Peyer's patch (tissue), 4 donors: ENCODE measurements around the gene ATF2. TPM values are rescaled to one million over a fixed set of nuclear protein-coding genes. Genes with fewer than 3 reads are reported as not detected.

Experiments
- DNase-seq, 3 donors: peaks; one replicate each; pipeline ENCODE4 v3.0.0-alpha.2; 2017 to 2019
- H3K27ac ChIP-seq, 4 donors: fragments of 200-600 bp; sonication (generic); one replicate each; pipeline ENCODE4 v1.5.1; 2016 to 2019
- H3K27me3 ChIP-seq, 2 donors: fragments of 200-600 bp; sonication (generic); one replicate each; pipeline ENCODE4 v1.5.1; 2019
- H3K36me3 ChIP-seq, 3 donors: fragments of 200-600 bp; sonication (generic); one replicate each; pipeline ENCODE4 v1.5.1; 2016 to 2019
- H3K4me1 ChIP-seq, 4 donors: fragments of 200-600 bp; sonication (generic); one replicate each; pipeline ENCODE4 v1.5.1; 2016 to 2019
- H3K4me3 ChIP-seq, 4 donors: fragments of 200-600 bp; sonication (generic); 1 replicate in 3 of 4; 2 replicates in 1 of 4; pipeline ENCODE4 v1.5.1; 2016 to 2019; ENCODE audit warnings: mild to moderate bottlenecking in 1 of 4
- H3K9me3 ChIP-seq, 4 donors: fragments of 200-600 bp; sonication (generic); one replicate each; pipeline ENCODE4 v1.5.1; 2016 to 2019; ENCODE audit warnings: mild to moderate bottlenecking in 1 of 4
- CTCF ChIP-seq, 6 experiments: fragments of 450-650 bp in 4 of 6; fragments of 200-600 bp in 2 of 6; sonication (generic) in 1 of 6; IDR thresholded peaks; one replicate each; pipeline ENCODE4 v1.5.1; 2017 to 2019; ENCODE audit warnings: antibody characterized with exemption in 6 of 6, mild to moderate bottlenecking in 3 of 6, moderate library complexity in 1 of 6
- POLR2A ChIP-seq, 2 donors: fragments of 450-650 bp; IDR thresholded peaks; one replicate each; pipeline ENCODE4 v1.5.1; 2017; ENCODE audit warnings: antibody characterized with exemption in 2 of 2, mild to moderate bottlenecking in 2 of 2, moderate library complexity in 2 of 2
- total RNA-seq, 4 donors: library from RNA; depleted of rRNA; stranded (reverse); fragments of >200 nt; gene quantifications; one replicate each; pipeline ENCODE4 v1.1.0, GENCODE V29; 2016

ATF2 gene
- total RNA-seq, 4 donors from 2014 or later, result 46.8 to 54.5 (median 51.0) TPM

DNA sequence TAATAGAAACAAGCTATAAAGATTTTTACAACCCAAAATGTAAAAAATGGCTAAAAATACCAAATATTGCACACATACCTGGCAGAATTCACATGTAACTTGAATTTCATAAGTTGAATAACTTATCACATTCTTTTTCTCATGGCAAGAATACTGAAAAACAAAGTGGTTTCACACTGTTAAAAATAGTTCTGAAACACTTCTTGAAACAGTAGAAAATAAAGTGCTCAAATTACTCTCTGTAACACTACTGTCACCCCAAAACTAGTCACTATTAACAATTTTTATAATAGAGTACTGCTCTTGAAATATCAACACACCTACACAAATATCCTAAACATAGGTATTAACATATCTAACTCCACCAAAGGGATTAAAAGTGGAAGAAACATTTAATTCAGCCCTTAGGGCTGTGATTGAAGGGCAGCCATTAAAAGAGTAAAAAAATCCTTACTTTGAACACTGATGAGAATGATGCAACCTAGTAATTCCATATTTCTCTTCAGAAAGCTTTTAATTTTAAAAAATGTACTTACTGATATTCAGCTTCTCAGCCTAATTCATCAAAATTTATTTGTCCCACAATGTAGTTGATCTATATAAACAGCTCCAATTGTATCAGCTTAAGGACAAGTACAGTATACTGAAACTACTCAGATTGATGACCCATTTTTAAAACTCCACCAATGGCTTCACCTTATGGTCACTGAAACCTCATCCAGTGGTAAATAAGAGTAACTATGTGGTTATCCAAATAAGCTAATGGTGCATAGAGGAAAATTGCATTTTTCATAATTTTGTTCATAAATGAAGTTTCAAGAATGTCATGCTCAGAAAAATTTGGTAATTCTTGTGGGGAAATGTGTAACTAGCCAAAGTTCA is 31.4 kb downstream of the ATF2 start:
- H3K36me3 ChIP-seq, result peaks cover 0 to 8% (median 0%) of the 10 kb centered on the region in 3 donors
- no peaks in the 10 kb centered on the region for H3K9me3 ChIP-seq
- no peak for DNase-seq
- no peak for TF ChIP-seq CTCF (IDR thresholded peaks at IDR 0.05)
- no peak for TF ChIP-seq POLR2A (IDR thresholded peaks at IDR 0.05)
- no peak overlapping the region for H3K4me3 ChIP-seq
- H3K27me3 ChIP-seq, result no peaks in the 10 kb centered on the region
- no peak overlapping the region for H3K27ac ChIP-seq
- peaks cover 0 to 20% (median 0%) of the 10 kb centered on the region in 4 donors for H3K4me1 ChIP-seq

- Histone ChIP-seq H3K4me3 (no peak overlapping the region), H3K27me3 (no peaks in the 10 kb centered on the region), H3K9me3 (no peaks in the 10 kb centered on the region), H3K27ac (no peak overlapping the region), H3K36me3 (peaks cover 0 to 8% (median 0%) of the 10 kb centered on the region in 3 donors), H3K4me1 (peaks cover 0 to 20% (median 0%) of the 10 kb centered on the region in 4 donors)
- no peak for DNase-seq
- no peak for TF ChIP-seq POLR2A (IDR thresholded peaks at IDR 0.05)
- TF ChIP-seq CTCF (IDR thresholded peaks at IDR 0.05), result no peak
Measured at GRCh38 chr2:175135862-175136261, 32.1 kb downstream of the ATF2 start.

DNA sequence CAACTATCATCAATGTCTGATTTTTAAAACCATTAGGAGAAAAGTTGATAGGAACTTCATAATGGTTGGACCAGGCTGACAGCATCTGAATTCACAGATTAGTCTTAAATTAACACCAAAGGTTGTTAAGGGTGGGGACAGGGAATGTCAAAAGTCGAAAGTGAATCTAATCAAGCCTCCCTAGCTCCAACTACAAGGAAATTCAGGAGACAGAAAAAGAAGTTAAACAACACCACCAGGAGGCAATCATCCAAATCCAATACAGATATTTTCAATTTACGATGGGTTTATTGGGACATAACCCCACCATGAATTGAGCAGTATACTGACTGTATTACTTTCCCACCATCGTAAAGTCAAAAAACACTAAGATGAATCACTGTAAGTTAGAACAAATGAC is 32.8 kb downstream of the ATF2 start:
- Histone ChIP-seq H3K36me3 (peaks cover 0 to 8% (median 0%) of the 10 kb centered on the region in 3 donors), H3K4me3 (no peak overlapping the region), H3K4me1 (peaks cover 0 to 20% (median 0%) of the 10 kb centered on the region in 4 donors), H3K27me3 (no peaks in the 10 kb centered on the region), H3K9me3 (no peaks in the 10 kb centered on the region), H3K27ac (no peak overlapping the region)
- TF ChIP-seq POLR2A (IDR thresholded peaks at IDR 0.05) (no peak), CTCF (IDR thresholded peaks at IDR 0.05) (no peak)
- DNase-seq, result no peak

- Histone ChIP-seq H3K27me3 (no peaks in the 10 kb centered on the region), H3K9me3 (no peaks in the 10 kb centered on the region), H3K27ac (no peak overlapping the region), H3K36me3 (peaks cover 0 to 20% (median 0%) of the 10 kb centered on the region in 3 donors), H3K4me1 (no peaks in the 10 kb centered on the region), H3K4me3 (no peak overlapping the region)
- TF ChIP-seq POLR2A (IDR thresholded peaks at IDR 0.05) (no peak), CTCF (IDR thresholded peaks at IDR 0.05) (no peak)
- no peak for DNase-seq
Measured at GRCh38 chr2:175131252-175131651, 36.8 kb downstream of the ATF2 start.

- DNase-seq, result no peak
- Histone ChIP-seq H3K27ac (no peak overlapping the region), H3K4me1 (no peaks in the 10 kb centered on the region), H3K36me3 (peaks cover 0 to 12% (median 0%) of the 10 kb centered on the region in 3 donors), H3K27me3 (no peaks in the 10 kb centered on the region), H3K9me3 (no peaks in the 10 kb centered on the region), H3K4me3 (no peak overlapping the region)
- no peak for TF ChIP-seq CTCF (IDR thresholded peaks at IDR 0.05)
Measured at GRCh38 chr2:175126661-175127060, 41.3 kb downstream of the ATF2 start.
